Uterus (tissue), 2 donors: Measurements from ENCODE around the gene UAP1.

Source experiments
- CTCF ChIP-seq, 4 experiments: fragments of 200-600 bp in 2 of 4; fragments of 450-650 bp in 2 of 4; sonication (generic) in 2 of 4; IDR thresholded peaks; one replicate each; pipeline ENCODE4 v1.5.1; 2016 to 2019; ENCODE audit warnings: antibody characterized with exemption in 4 of 4, mild to moderate bottlenecking in 2 of 4, moderate library complexity in 1 of 4
- POLR2A ChIP-seq, 2 donors: fragments of 450-650 bp; IDR thresholded peaks; one replicate each; pipeline ENCODE4 v1.6.1; 2016; ENCODE audit warnings: antibody characterized with exemption in 2 of 2, mild to moderate bottlenecking in 1 of 2, moderate library complexity in 1 of 2

- TF ChIP-seq CTCF (IDR thresholded peaks at IDR 0.05) (no peak), POLR2A (IDR thresholded peaks at IDR 0.05) (no peak)
Measured at GRCh38 chr1:162587347-162587746, 25.8 kb downstream of the UAP1 start.
